ENCODE measurements around the gene NOL4L. TPM values are rescaled to one million over a fixed set of nuclear protein-coding genes. Genes with fewer than 3 reads are reported as not detected.

NOL4L gene
- polyA plus RNA-seq, 1 experiment, result 10.9 TPM

- no peak for DNase-seq (ENCODE audit: low read depth)
- no peak for TF ChIP-seq CTCF (IDR thresholded peaks at IDR 0.05; ENCODE audit: insufficient read depth, low read depth, low read length)
- Histone ChIP-seq H3K4me3 (ENCODE audit: low read depth, low read length) (no peak overlapping the region), H3K27me3 (ENCODE audit: control insufficient read depth, insufficient read depth, low read length) (no peaks in the 10 kb centered on the region), H3K36me3 (ENCODE audit: control insufficient read depth, insufficient read depth, low read length) (peaks cover 29% of the 10 kb centered on the region)
- POLR2A ChIA-PET, result no interaction called here
- CTCF ChIA-PET, result interaction anchor here (0.9 to 1.3 kb wide), 3 partner anchors 9 to 22 kb away, joined by 3 to 4 read pairs (median 4); no protein-coding TSS in a partner anchor
These were observed 157.1 kb downstream of the NOL4L start for GRCh38 chr20:32427996-32428395.

GRCh38 chr20:32421290-32421689, 163.8 kb downstream of the NOL4L start:
- CTCF ChIA-PET, result interaction anchor here (0.6 kb wide), 1 partner anchor 53 kb away, joined by 3 read pairs; no protein-coding TSS in a partner anchor
- Histone ChIP-seq H3K27me3 (ENCODE audit: control insufficient read depth, insufficient read depth, low read length) (no peaks in the 10 kb centered on the region), H3K4me3 (ENCODE audit: low read depth, low read length) (no peak overlapping the region), H3K36me3 (ENCODE audit: control insufficient read depth, insufficient read depth, low read length) (no peaks in the 10 kb centered on the region)
- DNase-seq (ENCODE audit: low read depth), result no peak
- TF ChIP-seq CTCF (IDR thresholded peaks at IDR 0.05; ENCODE audit: insufficient read depth, low read depth, low read length), result no peak
- POLR2A ChIA-PET, result interaction anchor here (0.6 kb wide), 1 partner anchor 848 kb away, joined by 12 read pairs; no protein-coding TSS in a partner anchor

GRCh38 chr20:32418376-32418775, 166.8 kb downstream of the NOL4L start:
- Histone ChIP-seq H3K4me3 (ENCODE audit: low read depth, low read length) (no peak overlapping the region), H3K27me3 (ENCODE audit: control insufficient read depth, insufficient read depth, low read length) (no peaks in the 10 kb centered on the region), H3K36me3 (ENCODE audit: control insufficient read depth, insufficient read depth, low read length) (no peaks in the 10 kb centered on the region)
- TF ChIP-seq CTCF (IDR thresholded peaks at IDR 0.05; ENCODE audit: insufficient read depth, low read depth, low read length), result no peak
- CTCF ChIA-PET, result interaction anchor here (0.6 kb wide), 1 partner anchor 33 kb away, joined by 3 read pairs; no protein-coding TSS in a partner anchor
- POLR2A ChIA-PET, result no interaction called here
- DNase-seq (ENCODE audit: low read depth), result no peak

- CTCF ChIA-PET, result interaction anchor here (1.1 to 1.2 kb wide), 2 partner anchors 9 to 12 kb away, joined by 3 read pairs; no protein-coding TSS in a partner anchor
- TF ChIP-seq CTCF (IDR thresholded peaks at IDR 0.05; ENCODE audit: insufficient read depth, low read depth, low read length), result no peak
- POLR2A ChIA-PET, result no interaction called here
- Histone ChIP-seq H3K36me3 (ENCODE audit: control insufficient read depth, insufficient read depth, low read length) (no peaks in the 10 kb centered on the region), H3K4me3 (ENCODE audit: low read depth, low read length) (no peak overlapping the region), H3K27me3 (ENCODE audit: control insufficient read depth, insufficient read depth, low read length) (no peaks in the 10 kb centered on the region)
- DNase-seq (ENCODE audit: low read depth), result no peak
These were observed 168.9 kb downstream of the NOL4L start for GRCh38 chr20:32416206-32416605.

- Histone ChIP-seq H3K4me3 (ENCODE audit: low read depth, low read length) (no peak overlapping the region), H3K27me3 (ENCODE audit: control insufficient read depth, insufficient read depth, low read length) (no peaks in the 10 kb centered on the region), H3K36me3 (ENCODE audit: control insufficient read depth, insufficient read depth, low read length) (no peaks in the 10 kb centered on the region)
- no peak for TF ChIP-seq CTCF (IDR thresholded peaks at IDR 0.05; ENCODE audit: insufficient read depth, low read depth, low read length)
- ChIA-PET CTCF (interaction anchor here (1.1 to 1.2 kb wide), 2 partner anchors 9 to 12 kb away, joined by 3 read pairs; no protein-coding TSS in a partner anchor), POLR2A (no interaction called here)
- no peak for DNase-seq (ENCODE audit: low read depth)
These were observed 169.6 kb downstream of the NOL4L start for GRCh38 chr20:32415494-32415893.

All from BJ (cell line).